ENCODE measurements around the gene SBNO2. TPM values are rescaled to one million over a fixed set of nuclear protein-coding genes. Genes with fewer than 3 reads are reported as not detected.

The SBNO2 gene
- polyA plus RNA-seq, 1 of the 3 experiments (the other 2 are of a cell fraction), result 18.3 TPM

DNA sequence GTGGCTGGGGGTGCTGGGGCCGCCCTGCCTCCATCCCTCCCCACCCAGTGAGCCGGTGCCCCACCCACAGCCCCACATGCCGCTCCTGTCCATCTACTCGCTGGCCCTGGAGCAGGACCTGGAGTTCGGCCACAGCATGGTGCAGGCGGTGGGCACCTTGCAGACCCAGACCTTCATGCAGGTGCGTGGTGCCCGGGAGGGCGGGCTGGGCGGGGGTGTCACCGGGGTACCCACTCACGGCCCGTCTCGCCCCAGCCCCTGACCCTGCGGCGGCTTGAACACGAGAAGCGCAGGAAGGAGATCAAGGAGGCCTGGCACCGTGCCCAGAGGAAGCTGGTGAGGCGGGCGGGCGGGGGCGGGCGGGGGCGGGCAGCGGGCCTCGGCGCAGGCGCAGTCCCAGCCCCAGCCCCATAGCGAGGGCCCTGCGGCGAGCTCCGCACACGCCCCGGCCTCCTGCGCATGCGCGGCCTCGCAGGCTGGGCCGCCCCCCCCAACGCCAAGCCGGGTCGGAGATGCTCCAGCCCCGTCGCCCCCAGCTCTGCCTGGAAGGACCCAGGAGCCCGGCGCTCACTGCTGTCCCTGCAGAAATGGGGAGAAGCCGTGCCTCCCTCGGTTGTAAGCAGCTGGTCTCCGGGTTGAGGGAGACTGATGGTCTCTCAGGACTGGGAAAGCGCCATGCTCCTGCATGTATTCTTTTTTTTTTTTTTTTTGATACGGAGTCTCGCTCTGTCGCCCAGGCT lies 99.4 kb downstream of the SBNO2 start (continued):
- TF ChIP-seq, protein P1, sequence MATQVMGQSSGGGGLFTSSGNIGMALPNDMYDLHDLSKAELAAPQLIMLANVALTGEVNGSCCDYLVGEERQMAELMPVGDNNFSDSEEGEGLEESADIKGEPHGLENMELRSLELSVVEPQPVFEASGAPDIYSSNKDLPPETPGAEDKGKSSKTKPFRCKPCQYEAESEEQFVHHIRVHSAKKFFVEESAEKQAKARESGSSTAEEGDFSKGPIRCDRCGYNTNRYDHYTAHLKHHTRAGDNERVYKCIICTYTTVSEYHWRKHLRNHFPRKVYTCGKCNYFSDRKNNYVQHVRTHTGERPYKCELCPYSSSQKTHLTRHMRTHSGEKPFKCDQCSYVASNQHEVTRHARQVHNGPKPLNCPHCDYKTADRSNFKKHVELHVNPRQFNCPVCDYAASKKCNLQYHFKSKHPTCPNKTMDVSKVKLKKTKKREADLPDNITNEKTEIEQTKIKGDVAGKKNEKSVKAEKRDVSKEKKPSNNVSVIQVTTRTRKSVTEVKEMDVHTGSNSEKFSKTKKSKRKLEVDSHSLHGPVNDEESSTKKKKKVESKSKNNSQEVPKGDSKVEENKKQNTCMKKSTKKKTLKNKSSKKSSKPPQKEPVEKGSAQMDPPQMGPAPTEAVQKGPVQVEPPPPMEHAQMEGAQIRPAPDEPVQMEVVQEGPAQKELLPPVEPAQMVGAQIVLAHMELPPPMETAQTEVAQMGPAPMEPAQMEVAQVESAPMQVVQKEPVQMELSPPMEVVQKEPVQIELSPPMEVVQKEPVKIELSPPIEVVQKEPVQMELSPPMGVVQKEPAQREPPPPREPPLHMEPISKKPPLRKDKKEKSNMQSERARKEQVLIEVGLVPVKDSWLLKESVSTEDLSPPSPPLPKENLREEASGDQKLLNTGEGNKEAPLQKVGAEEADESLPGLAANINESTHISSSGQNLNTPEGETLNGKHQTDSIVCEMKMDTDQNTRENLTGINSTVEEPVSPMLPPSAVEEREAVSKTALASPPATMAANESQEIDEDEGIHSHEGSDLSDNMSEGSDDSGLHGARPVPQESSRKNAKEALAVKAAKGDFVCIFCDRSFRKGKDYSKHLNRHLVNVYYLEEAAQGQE (IDR thresholded peaks at IDR 0.05; ENCODE audit: low read depth, low read length), result no peak
- TF ChIP-seq, protein P2, sequence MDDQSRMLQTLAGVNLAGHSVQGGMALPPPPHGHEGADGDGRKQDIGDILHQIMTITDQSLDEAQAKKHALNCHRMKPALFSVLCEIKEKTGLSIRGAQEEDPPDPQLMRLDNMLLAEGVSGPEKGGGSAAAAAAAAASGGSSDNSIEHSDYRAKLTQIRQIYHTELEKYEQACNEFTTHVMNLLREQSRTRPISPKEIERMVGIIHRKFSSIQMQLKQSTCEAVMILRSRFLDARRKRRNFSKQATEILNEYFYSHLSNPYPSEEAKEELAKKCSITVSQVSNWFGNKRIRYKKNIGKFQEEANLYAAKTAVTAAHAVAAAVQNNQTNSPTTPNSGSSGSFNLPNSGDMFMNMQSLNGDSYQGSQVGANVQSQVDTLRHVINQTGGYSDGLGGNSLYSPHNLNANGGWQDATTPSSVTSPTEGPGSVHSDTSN (IDR thresholded peaks at IDR 0.05), result no peak
- no peak for TF ChIP-seq RFX5 (IDR thresholded peaks at IDR 0.05; ENCODE audit: low read length)
- no peak for TF ChIP-seq FOXM1 (IDR thresholded peaks at IDR 0.05; ENCODE audit: low read depth)
- TF ChIP-seq NRF1 (IDR thresholded peaks at IDR 0.05; ENCODE audit: low read depth, low read length), result peak; percentile 85
- TF ChIP-seq SMC3 (IDR thresholded peaks at IDR 0.05; ENCODE audit: low read depth, low read length), result no peak
- TF ChIP-seq RAD21 (IDR thresholded peaks at IDR 0.05; ENCODE audit: low read length), result no peak

GRCh38 chr19:1073956-1074517 lies 100.0 kb downstream of the SBNO2 start:
- no peak overlapping the region for H2AFZ ChIP-seq (ENCODE audit: low read depth)
- 83% methylated on average over 20 of the region's 28 CpGs for WGBS (ENCODE audit: low lambda C conversion rate)
- ChIA-PET CTCF (interaction anchor here (0.6 to 2.2 kb wide), 2 partner anchors 9 to 170 kb away, joined by 3 to 8 read pairs; no protein-coding TSS in a partner anchor), POLR2A (interaction anchor here (0.6 to 1.0 kb wide), 3 partner anchors 15 to 195 kb away, joined by 3 to 4 read pairs (median 3); partner anchors contain the start of gene CIRBP)
- H3K9me3 ChIP-seq, result no peaks in the 10 kb centered on the region
- H3K27me3 ChIP-seq (ENCODE audit: insufficient read depth), result peaks cover 20% of the 10 kb centered on the region
- peaks cover 0 to 5% of the 10 kb centered on the region in 2 experiments; a peak in 1 of 4 replicates for H3K4me1 ChIP-seq (ENCODE audit: control insufficient read depth in 1 of 2, insufficient read depth in 2 of 2, low read depth in 1 of 2, low read length in 1 of 2)
- peaks cover 18% of the 10 kb centered on the region for H3F3A ChIP-seq (replicated peaks; ENCODE audit: insufficient read depth)
- peak overlapping the region in 1 of 2 experiments; percentile 31; a peak in 1 of 4 replicates for H3K27ac ChIP-seq (ENCODE audit: low read depth in 2 of 2, low read length in 1 of 2)
- H3K4me3 ChIP-seq (ENCODE audit: low read depth in 2 of 2, low read length in 1 of 2), result peak overlapping the region in 1 of 2 experiments; percentile 38; a peak in 2 of 4 replicates
- no peaks in the 10 kb centered on the region for H4K20me1 ChIP-seq (ENCODE audit: insufficient read depth)
- peak overlapping the region; percentile 89; the same call in 1 of the 2 replicates for H3K4me2 ChIP-seq
- DNase-seq, result no peak
- H3K36me3 ChIP-seq (replicated peaks in 1 of 2; ENCODE audit: control insufficient read depth in 1 of 2, insufficient read depth in 2 of 2, low read length in 1 of 2), result no peaks in the 10 kb centered on the region
- no peaks in the 10 kb centered on the region for H3K9me2 ChIP-seq
- no peak overlapping the region for H3K9ac ChIP-seq
- no peaks in the 10 kb centered on the region for H3K79me2 ChIP-seq (ENCODE audit: insufficient read depth)
- TF ChIP-seq, protein P2 (IDR thresholded peaks at IDR 0.05), result no peak
- TF ChIP-seq FOSL2 (IDR thresholded peaks at IDR 0.05; ENCODE audit: borderline replicate concordance, low read depth), result no peak
- TF ChIP-seq SMC3 (IDR thresholded peaks at IDR 0.05; ENCODE audit: low read depth, low read length), result no peak
- no peak for TF ChIP-seq POLR2AphosphoS5 (IDR thresholded peaks at IDR 0.05; ENCODE audit: low read depth, low read length)
- TF ChIP-seq EP300 (IDR thresholded peaks at IDR 0.05; ENCODE audit: borderline replicate concordance in 1 of 2, low read depth in 1 of 2, low read length in 1 of 2), result no peak
- TF ChIP-seq MXI1 (IDR thresholded peaks at IDR 0.05; ENCODE audit: low read depth, low read length), result no peak
- TF ChIP-seq SIN3A (IDR thresholded peaks at IDR 0.05; ENCODE audit: borderline replicate concordance, low read depth, low read length), result no peak
- no peak for TF ChIP-seq GATA2 (CRISPR knock-in tag; IDR thresholded peaks at IDR 0.05)
- TF ChIP-seq, protein P3, sequence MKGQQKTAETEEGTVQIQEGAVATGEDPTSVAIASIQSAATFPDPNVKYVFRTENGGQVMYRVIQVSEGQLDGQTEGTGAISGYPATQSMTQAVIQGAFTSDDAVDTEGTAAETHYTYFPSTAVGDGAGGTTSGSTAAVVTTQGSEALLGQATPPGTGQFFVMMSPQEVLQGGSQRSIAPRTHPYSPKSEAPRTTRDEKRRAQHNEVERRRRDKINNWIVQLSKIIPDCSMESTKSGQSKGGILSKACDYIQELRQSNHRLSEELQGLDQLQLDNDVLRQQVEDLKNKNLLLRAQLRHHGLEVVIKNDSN (IDR thresholded peaks at IDR 0.05; ENCODE audit: borderline replicate concordance, low read depth), result no peak
- no peak for TF ChIP-seq RXRA (IDR thresholded peaks at IDR 0.05; ENCODE audit: borderline replicate concordance, low read depth)
- no peak for TF ChIP-seq CHD2 (IDR thresholded peaks at IDR 0.05; ENCODE audit: low read length, partially characterized antibody)
- no peak for TF ChIP-seq MEF2A (IDR thresholded peaks at IDR 0.05; ENCODE audit: borderline replicate concordance, low read depth)
- TF ChIP-seq, protein P4, sequence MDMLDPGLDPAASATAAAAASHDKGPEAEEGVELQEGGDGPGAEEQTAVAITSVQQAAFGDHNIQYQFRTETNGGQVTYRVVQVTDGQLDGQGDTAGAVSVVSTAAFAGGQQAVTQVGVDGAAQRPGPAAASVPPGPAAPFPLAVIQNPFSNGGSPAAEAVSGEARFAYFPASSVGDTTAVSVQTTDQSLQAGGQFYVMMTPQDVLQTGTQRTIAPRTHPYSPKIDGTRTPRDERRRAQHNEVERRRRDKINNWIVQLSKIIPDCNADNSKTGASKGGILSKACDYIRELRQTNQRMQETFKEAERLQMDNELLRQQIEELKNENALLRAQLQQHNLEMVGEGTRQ (IDR thresholded peaks at IDR 0.05; ENCODE audit: borderline replicate concordance, low read depth, low read length), result no peak
- TF ChIP-seq ELF1 (IDR thresholded peaks at IDR 0.05), result no peak
- no peak for TF ChIP-seq JUND (IDR thresholded peaks at IDR 0.05)
- no peak for TF ChIP-seq YY1 (IDR thresholded peaks at IDR 0.05; ENCODE audit: low read depth)

All from SK-N-SH (cell line).